H9 (cell line): ENCODE results near the gene KRT86. TPM values are rescaled to one million over a fixed set of nuclear protein-coding genes. Genes with fewer than 3 reads are reported as not detected.

Source experiments
- DNase-seq: peaks from one replicate; pipeline ENCODE4 v3.0.0-alpha.2; 2017
- H2AFZ ChIP-seq: one replicate; pipeline ENCODE4 v1.6.1; 2013; ENCODE audit warnings: mild to moderate bottlenecking, low read length, control low read depth, moderate library complexity
- H2AK5ac ChIP-seq: 2 replicates; pipeline ENCODE4 v1.6.1; 2013; ENCODE audit warnings: low read length, control low read depth, mixed read lengths; ENCODE audit not compliant: insufficient read length
- H2BK120ac ChIP-seq: one replicate; pipeline ENCODE4 v1.6.1; 2013; ENCODE audit warnings: low read depth, mild to moderate bottlenecking, low read length, control low read depth, inconsistent platforms; ENCODE audit not compliant: poor library complexity, severe bottlenecking
- H2BK12ac ChIP-seq: 2 replicates; pipeline ENCODE4 v1.6.1; 2013; ENCODE audit warnings: low read length, control low read depth, mixed read lengths, low read depth; ENCODE audit not compliant: insufficient read length
- H2BK15ac ChIP-seq: 2 replicates; pipeline ENCODE4 v1.6.1; 2013; ENCODE audit warnings: low read depth, low read length, control low read depth
- H2BK20ac ChIP-seq: one replicate; pipeline ENCODE4 v1.6.1; 2013; ENCODE audit warnings: low read depth, mild to moderate bottlenecking, low read length, control low read depth, inconsistent platforms; ENCODE audit not compliant: poor library complexity, severe bottlenecking
- H2BK5ac ChIP-seq: 2 replicates; pipeline ENCODE4 v1.6.1; 2013; ENCODE audit warnings: low read length, control low read depth, mixed read lengths; ENCODE audit not compliant: insufficient read length
- H3K14ac ChIP-seq: 2 replicates; pipeline ENCODE4 v1.6.1; 2013; ENCODE audit warnings: low read length, control low read depth; ENCODE audit not compliant: insufficient read depth
- H3K18ac ChIP-seq: 2 replicates; pipeline ENCODE4 v1.6.1; 2013; ENCODE audit warnings: low read depth, mild to moderate bottlenecking, mixed read lengths, low read length, control low read depth; ENCODE audit not compliant: insufficient read length
- H3K23ac ChIP-seq: 2 replicates; pipeline ENCODE4 v1.6.1; 2013; ENCODE audit warnings: low read length, control low read depth, mixed read lengths, low read depth; ENCODE audit not compliant: insufficient read length
- H3K23me2 ChIP-seq: 2 replicates; pipeline ENCODE4 v1.6.1; 2013; ENCODE audit warnings: low read depth, mild to moderate bottlenecking, mixed read lengths, low read length, control low read depth; ENCODE audit not compliant: insufficient read length, poor library complexity, severe bottlenecking
- H3K27ac ChIP-seq: 2 replicates; pipeline ENCODE4 v1.5.1; 2013; ENCODE audit warnings: low read length, control low read depth, mixed read lengths, low read depth; ENCODE audit not compliant: insufficient read length
- H3K27me3 ChIP-seq: 2 replicates; pipeline ENCODE4 v1.6.1; 2013; ENCODE audit warnings: low read length, control low read depth, inconsistent platforms; ENCODE audit not compliant: insufficient read depth
- H3K4ac ChIP-seq: 2 replicates; pipeline ENCODE4 v1.6.1; 2013; ENCODE audit warnings: low read depth, mild to moderate bottlenecking, control low read depth, inconsistent platforms, low read length, moderate library complexity
- H3K4me1 ChIP-seq: 2 replicates; pipeline ENCODE4 v1.6.1; 2013; ENCODE audit warnings: low read length, control low read depth, inconsistent platforms; ENCODE audit not compliant: insufficient read depth
- H3K4me2 ChIP-seq: 2 replicates; pipeline ENCODE4 v1.6.1; 2013; ENCODE audit warnings: low read length, control low read depth, mixed read lengths; ENCODE audit not compliant: insufficient read length, insufficient read depth
- H3K56ac ChIP-seq: 2 replicates; pipeline ENCODE4 v1.6.1; 2013; ENCODE audit warnings: low read depth, mild to moderate bottlenecking, mixed read lengths, low read length, control low read depth; ENCODE audit not compliant: insufficient read length
- H3K79me1 ChIP-seq: 2 replicates; pipeline ENCODE4 v1.6.1; 2013; ENCODE audit warnings: low read depth, mild to moderate bottlenecking, moderate library complexity, low read length, control low read depth, inconsistent platforms; ENCODE audit not compliant: insufficient read depth, poor library complexity, severe bottlenecking
- H3K79me2 ChIP-seq: 2 replicates; pipeline ENCODE4 v1.6.1; 2013; ENCODE audit warnings: low read length, control low read depth, inconsistent platforms; ENCODE audit not compliant: insufficient read depth
- H3K9ac ChIP-seq: 2 replicates; pipeline ENCODE4 v1.6.1; 2013; ENCODE audit warnings: low read length, control low read depth, mixed read lengths; ENCODE audit not compliant: insufficient read length; ENCODE audit errors: extremely low read depth
- H3K9me3 ChIP-seq: one replicate; pipeline ENCODE4 v1.6.1; 2013; ENCODE audit warnings: low read depth, low read length, inconsistent platforms; ENCODE audit not compliant: control insufficient read depth
- H3T11ph ChIP-seq: one replicate; pipeline ENCODE4 v1.6.1; 2013; ENCODE audit warnings: mild to moderate bottlenecking, low read length, control low read depth, inconsistent platforms
- H4K20me1 ChIP-seq: one replicate; pipeline ENCODE4 v1.6.1; 2013; ENCODE audit not compliant: control insufficient read depth, insufficient read length, insufficient read depth
- H4K5ac ChIP-seq: 2 replicates; pipeline ENCODE4 v1.6.1; 2013; ENCODE audit warnings: low read depth, mild to moderate bottlenecking, mixed read lengths, low read length, control low read depth; ENCODE audit not compliant: insufficient read length
- H4K8ac ChIP-seq: replicated peaks from 2 replicates; pipeline ENCODE4 v1.6.1; 2013; ENCODE audit warnings: low read length, control low read depth, mixed read lengths, low read depth; ENCODE audit not compliant: insufficient read length
- H4K91ac ChIP-seq: 2 replicates; pipeline ENCODE4 v1.6.1; 2013; ENCODE audit warnings: low read depth, mild to moderate bottlenecking, moderate library complexity, mixed read lengths, low read length, control low read depth; ENCODE audit not compliant: insufficient read length
- H3K27ac Mint-ChIP-seq, 3 experiments: 2 replicates in 2 of 3; 3 replicates in 1 of 3; pipeline ENCODE4 v1.8.0; 2020 to 2021; ENCODE audit warnings: mixed read lengths in 3 of 3, mild to moderate bottlenecking in 1 of 3, moderate library complexity in 1 of 3
- H3K27me3 Mint-ChIP-seq: 2 replicates; pipeline ENCODE4 v1.8.0; 2021; ENCODE audit warnings: low read depth, mild to moderate bottlenecking, moderate library complexity, mixed read lengths
- H3K36me3 Mint-ChIP-seq, 3 experiments: 2 replicates in 2 of 3; 3 replicates in 1 of 3; pipeline ENCODE4 v1.8.0; 2020 to 2021; ENCODE audit warnings: low read depth in 3 of 3, mixed read lengths in 3 of 3; ENCODE audit not compliant: insufficient read depth in 1 of 3
- H3K4me1 Mint-ChIP-seq, 2 experiments: 2 replicates each; pipeline ENCODE4 v1.8.0; 2020; ENCODE audit warnings: mixed read lengths in 2 of 2
- H3K4me3 Mint-ChIP-seq, 2 experiments: 2 replicates in 1 of 2; 3 replicates in 1 of 2; pipeline ENCODE4 v1.8.0; 2020 to 2021; ENCODE audit warnings: mild to moderate bottlenecking in 2 of 2, mixed read lengths in 2 of 2, moderate library complexity in 1 of 2
- H3K9me3 Mint-ChIP-seq, 2 experiments: 2 replicates in 1 of 2; 3 replicates in 1 of 2; pipeline ENCODE4 v1.8.0; 2020; ENCODE audit warnings: mild to moderate bottlenecking in 2 of 2, mixed read lengths in 2 of 2, moderate library complexity in 1 of 2
- CTCF ChIP-seq: fragments of 200-600 bp; sonication (generic); conservative IDR thresholded peaks from 3 replicates; pipeline ENCODE4 v1.8.0; 2021; ENCODE audit warnings: antibody characterized with exemption, mild to moderate bottlenecking
- WGBS: extraction: QIAGEN DNeasy Blood & Tissue Kit; methylation state at CpG from one replicate; pipeline ENCODE4 v1.1.7; 2013; ENCODE audit warnings: missing lambda C conversion rate, low lambda C conversion rate, mixed read lengths; ENCODE audit not compliant: insufficient read length; ENCODE audit errors: extremely low coverage; 5-methylcytosine and 5-hydroxymethylcytosine counted together
- total RNA-seq: library from RNA; stranded (reverse); gene quantifications from 2 replicates; pipeline ENCODE4 v1.2.1, GENCODE V29; 2021

KRT86 gene
- total RNA-seq, 1 experiment from 2014 or later = not detected

GRCh38 chr12:52228931-52229330 is 45.5 kb upstream of the KRT86 start:
- Histone ChIP-seq H2AK5ac (no peak overlapping the region), H3K4ac (no peak overlapping the region), H3K23me2 (peaks cover 12% of the 10 kb centered on the region), H3K23ac (no peak overlapping the region), H3K27me3 (peaks cover 8% of the 10 kb centered on the region), H3K9ac (no peak overlapping the region), H4K20me1 (no peaks in the 10 kb centered on the region), H4K8ac (no peak overlapping the region), H3T11ph (no peak overlapping the region), H3K18ac (no peak overlapping the region), H3K79me2 (no peaks in the 10 kb centered on the region), H3K79me1 (no peaks in the 10 kb centered on the region), H3K14ac (no peak overlapping the region), H2BK15ac (no peak overlapping the region), H2BK120ac (no peak overlapping the region), H2BK20ac (no peak overlapping the region), H2AFZ (no peak overlapping the region), H3K9me3 (no peaks in the 10 kb centered on the region), H4K91ac (no peak overlapping the region), H4K5ac (no peak overlapping the region), H2BK5ac (no peak overlapping the region), H2BK12ac (no peak overlapping the region), H3K4me1 (peaks cover 2% of the 10 kb centered on the region; the same call in 1 of the 2 replicates), H3K27ac (no peak overlapping the region), H3K56ac (no peak overlapping the region), H3K4me2 (no peak overlapping the region)
- Mint-ChIP-seq H3K4me3 (no peak overlapping the region), H3K27ac (no peak overlapping the region), H3K27me3 (peaks cover 72% of the 10 kb centered on the region), H3K36me3 (no peaks in the 10 kb centered on the region), H3K4me1 (peaks cover 30 to 32% of the 10 kb centered on the region in 2 experiments), H3K9me3 (no peaks in the 10 kb centered on the region)
- no peak for DNase-seq
- TF ChIP-seq CTCF = no peak
- WGBS = no CpG with 5 or more reads among the region's 6 CpGs
